HG03571 (cell line): ENCODE measurements around the gene ANO10.
"Not testable (repeated sequence)": the region's sequence is repeated elsewhere in the genome, so short reads cannot be mapped to it uniquely, and the experiment has no call there.

Experiments used
- ATAC-seq: cut with Tn5 transposase; IDR thresholded peaks from one replicate; pipeline ENCODE4 v1.9.1; 2021; ENCODE audit not compliant: unreplicated experiment

ANO10 gene

DNA sequence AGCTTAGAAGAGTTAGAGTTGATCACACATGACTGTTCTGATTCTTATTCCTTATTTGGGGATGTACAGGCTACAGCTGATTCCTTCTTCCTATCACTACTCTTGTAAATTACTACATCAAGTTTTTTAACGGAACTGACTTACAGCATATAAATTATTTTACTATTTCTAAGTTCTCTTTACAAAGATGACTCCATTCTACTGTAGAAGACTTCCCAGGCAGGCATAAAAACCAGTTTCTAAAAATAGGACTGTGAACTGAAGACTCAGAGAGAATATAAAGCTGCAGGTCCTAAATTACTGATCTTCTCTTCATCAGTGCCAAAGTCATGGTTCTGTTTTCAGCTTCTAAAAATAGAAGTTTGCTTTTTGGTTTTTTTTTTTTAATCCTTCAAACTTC lies 38.9 kb downstream of the ANO10 start:
- ATAC-seq = no peak

DNA sequence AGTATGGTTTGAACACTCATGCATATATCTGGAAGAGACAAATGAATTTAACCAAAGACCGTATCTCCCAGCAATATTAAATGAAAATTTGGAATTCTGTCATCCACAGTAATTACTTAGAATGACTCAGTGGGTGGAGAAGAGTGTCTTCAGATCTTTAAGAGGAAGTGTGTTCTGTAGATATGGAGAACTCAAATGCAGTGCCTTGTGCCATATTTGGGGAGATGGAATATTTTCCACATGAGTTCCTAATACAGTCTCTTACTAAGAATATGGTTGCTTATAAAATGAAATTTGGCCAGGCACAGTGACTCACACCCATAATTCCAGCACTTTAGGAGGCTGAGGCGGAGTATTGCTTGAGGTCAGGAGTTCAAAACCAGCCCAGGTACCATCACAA lies 40.5 kb downstream of the ANO10 start:
- ATAC-seq = no peak

GRCh38 chr3:43580181-43580580 lies 41.6 kb downstream of the ANO10 start:
- ATAC-seq = no peak

DNA sequence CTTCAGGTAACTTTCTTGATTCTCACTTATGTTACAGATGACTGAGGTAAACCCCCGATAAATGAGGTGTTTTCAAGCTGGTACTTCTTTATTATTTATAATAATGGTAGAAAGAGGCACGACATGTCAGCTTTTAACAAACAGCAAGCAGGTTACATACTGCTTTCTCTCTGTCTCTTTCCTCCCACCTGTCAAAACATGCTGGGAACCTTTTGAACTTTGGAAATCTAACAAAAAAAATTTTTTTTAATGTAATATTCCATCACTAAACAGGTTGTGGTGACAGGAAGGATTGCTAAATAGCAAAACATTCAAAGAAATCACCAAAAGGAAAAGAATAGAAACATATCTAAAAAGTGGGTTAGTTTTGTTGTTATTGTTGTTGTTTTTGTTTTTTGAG lies 48.2 kb downstream of the ANO10 start:
- ATAC-seq = no peak

- ATAC-seq = not testable (repeated sequence)
Measured at GRCh38 chr3:43565661-43566341, 56.0 kb downstream of the ANO10 start.

DNA sequence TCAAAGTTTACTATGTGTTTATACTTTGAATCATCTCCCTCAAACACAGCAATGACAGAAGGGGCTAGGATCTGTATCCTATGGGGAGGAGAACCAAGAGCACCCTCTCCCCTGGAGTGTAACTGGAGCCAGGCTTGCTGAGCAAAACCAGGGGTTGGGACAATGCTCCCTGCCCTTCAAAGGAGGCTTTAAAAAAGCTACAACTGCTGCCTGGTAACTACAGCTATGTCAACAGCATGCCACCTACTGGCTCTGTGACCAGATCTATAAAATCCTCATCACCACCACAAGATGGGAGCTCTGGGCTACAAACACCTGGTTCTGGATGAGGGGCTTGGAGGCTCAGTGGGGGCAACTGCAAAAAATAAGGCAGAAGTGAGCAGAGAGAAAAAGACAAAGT lies 61.9 kb downstream of the ANO10 start:
- ATAC-seq = no peak

DNA sequence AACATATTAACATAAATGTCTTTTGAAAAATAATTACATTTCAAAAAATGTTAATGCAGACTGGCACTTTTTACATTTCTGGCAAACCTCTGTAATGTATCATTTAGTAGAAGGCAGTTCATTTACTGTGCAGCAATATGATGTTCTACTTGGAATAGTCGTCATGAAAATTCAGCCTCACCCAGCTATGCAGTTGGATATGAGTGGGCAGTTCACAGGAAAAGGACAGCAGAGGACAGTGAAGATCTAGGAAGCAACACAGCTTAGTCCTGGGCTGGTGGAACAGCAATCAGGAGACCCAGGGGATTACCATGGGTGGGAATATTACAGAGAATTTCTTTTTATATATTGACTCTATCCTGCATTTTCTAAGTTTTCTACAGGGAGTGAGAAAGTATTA lies 63.6 kb downstream of the ANO10 start:
- ATAC-seq = no peak

GRCh38 chr3:43549626-43550290 lies 72.1 kb downstream of the ANO10 start:
- no peak for ATAC-seq

- not testable (repeated sequence) for ATAC-seq
Measured at GRCh38 chr3:43544277-43544676, 77.5 kb downstream of the ANO10 start.

GRCh38 chr3:43542328-43543043 lies 79.3 kb downstream of the ANO10 start:
- ATAC-seq = no peak

DNA sequence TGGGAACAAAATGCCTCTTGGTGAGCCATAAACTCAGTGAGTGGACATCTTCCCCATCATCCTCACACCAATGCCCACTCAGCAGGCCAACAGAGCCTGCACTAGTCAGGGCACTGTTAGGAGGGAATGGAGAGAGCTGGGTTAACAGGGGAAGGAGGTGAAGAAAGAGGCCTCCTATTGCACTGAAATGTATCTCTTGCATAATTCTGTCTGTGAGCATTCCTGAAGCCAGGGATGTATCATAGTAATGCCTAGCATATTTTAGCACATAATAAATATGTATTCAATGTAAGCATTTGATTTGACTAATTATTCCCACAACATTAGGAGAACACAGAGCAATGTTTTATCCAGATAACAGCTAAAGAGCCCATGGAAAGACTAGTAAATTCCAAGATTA lies 81.2 kb downstream of the ANO10 start:
- no peak for ATAC-seq

DNA sequence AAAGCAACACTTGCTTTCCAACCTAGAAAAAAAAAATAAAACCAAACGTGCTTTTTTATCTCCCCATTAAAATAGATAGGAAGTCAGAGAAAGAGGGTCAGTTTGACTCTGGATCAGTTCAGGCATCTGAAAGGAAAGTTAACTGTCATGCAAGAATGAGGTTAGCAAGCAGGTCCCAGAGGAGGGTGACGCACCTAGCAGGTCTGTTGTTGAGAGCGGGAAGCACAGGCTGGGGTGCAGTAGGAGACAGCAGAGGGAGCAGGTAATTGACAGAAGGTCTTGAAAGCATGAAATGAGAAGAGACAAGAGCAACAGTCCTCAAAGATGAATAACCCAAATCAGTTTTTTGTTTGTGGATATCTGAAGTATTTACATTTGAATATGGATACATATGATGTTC lies 82.5 kb downstream of the ANO10 start:
- no peak for ATAC-seq

GRCh38 chr3:43537225-43537624 lies 84.6 kb downstream of the ANO10 start:
- no peak for ATAC-seq

- ATAC-seq = no peak
Measured at GRCh38 chr3:43534675-43535074, 87.1 kb downstream of the ANO10 start.

GRCh38 chr3:43533009-43533408 lies 88.8 kb downstream of the ANO10 start:
- no peak for ATAC-seq

GRCh38 chr3:43531835-43532234 lies 90.0 kb downstream of the ANO10 start:
- no peak for ATAC-seq

DNA sequence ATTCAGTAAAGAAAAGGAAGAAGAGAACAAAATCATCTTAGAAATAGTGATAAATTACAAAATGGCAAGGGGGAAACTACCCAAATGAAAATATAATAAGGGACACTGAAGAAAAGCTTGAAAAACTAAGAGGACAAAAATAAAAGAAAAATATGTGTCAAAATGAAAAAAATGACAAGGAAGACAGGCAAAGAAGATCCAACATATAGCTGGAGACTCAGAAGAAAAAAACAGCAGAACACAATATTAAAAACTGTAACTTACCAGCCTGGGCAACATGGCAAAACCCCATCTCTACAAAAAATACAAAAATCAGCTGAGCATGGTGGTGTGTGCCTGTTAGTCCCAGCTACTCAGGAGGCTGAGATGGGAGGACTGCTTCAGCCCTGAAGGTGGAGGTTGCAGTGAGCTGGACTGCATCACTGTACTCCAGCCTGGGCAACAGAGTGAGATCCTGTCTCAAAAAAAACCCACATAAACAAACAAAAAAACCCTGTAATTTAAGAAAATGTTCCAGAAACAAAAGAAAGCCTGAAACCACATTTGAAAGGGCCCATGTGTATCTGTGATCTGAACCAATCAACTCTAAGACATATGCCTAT lies 93.2 kb downstream of the ANO10 start:
- ATAC-seq = no peak

- no peak for ATAC-seq
Measured at GRCh38 chr3:43526956-43527355, 94.9 kb downstream of the ANO10 start.

GRCh38 chr3:43525941-43526607 lies 95.7 kb downstream of the ANO10 start:
- no peak for ATAC-seq

DNA sequence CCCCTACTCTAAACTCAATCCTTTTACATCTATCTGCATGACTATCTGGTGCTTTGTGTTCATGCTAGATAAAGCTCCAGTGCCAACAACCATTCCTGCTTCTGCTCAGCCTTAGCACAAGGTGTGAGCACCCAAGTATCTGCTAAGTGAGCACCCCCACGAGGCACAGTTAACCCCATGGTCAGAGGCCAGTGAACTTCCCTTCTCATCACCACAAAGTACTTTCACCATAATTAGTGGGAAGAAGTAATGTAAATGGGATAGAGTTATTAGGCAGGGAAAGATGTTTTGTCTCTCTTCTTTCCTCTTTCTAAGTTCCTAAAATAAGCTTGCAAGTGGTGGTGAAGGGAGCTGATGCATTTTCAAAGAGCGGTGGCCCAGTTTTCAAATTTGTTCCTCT lies 96.4 kb downstream of the ANO10 start:
- no peak for ATAC-seq

- peak; percentile 86 for ATAC-seq
Measured at GRCh38 chr3:43523454-43524053, 98.3 kb downstream of the ANO10 start.
